GM10266 (cell line): ENCODE measurements around the gene PRDX2.
"Not testable (repeated sequence)": the region's sequence is repeated elsewhere in the genome, so short reads cannot be mapped to it uniquely, and the experiment has no call there.

Source experiments
- DNase-seq: peaks from one replicate; pipeline ENCODE4 v3.0.0; 2012; ENCODE audit errors: extremely low spot score
- TF ChIP-seq, protein P1 (sequence below): IDR thresholded peaks from 2 replicates; pipeline ENCODE4 v1.5.1; 2012; ENCODE audit warnings: mild to moderate bottlenecking, low read depth; ENCODE audit not compliant: control insufficient read depth, insufficient read depth; ENCODE audit errors: missing control alignments

PRDX2 gene

DNA sequence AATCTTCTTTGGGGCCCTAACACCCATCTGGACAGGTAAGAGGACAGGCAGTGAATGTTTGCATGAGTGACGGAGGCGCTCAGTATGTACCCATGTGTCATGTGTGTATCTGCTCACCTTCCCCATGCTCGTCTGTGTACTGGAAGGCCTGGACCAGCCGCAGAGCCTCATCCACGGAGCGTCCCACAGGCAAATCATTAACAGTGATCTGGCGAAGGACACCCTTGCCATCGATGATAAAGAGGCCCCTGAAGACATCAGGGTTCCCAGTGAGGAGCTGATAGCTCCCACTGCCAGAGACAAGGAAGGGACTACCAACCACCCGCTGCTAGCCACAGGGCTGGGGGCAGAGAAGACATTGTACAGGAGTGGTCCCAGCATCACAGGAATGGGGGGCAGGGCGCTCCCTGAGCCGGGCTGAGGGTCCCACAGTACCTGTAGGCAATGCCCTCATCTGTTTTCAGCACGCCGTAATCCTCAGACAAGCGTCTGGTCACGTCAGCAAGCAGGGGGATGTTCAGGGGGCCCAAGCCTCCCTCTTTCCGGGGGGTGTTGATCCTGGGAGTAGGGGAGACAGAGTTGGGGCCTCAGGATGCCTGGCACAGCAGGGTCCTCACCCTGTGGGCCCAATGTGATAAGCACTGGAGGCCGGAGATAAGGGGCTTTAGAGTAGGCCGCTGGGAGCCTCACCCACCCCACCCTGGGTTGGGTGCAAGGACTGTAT lies 1.7 kb downstream of the PRDX2 start:
- TF ChIP-seq, protein P1, sequence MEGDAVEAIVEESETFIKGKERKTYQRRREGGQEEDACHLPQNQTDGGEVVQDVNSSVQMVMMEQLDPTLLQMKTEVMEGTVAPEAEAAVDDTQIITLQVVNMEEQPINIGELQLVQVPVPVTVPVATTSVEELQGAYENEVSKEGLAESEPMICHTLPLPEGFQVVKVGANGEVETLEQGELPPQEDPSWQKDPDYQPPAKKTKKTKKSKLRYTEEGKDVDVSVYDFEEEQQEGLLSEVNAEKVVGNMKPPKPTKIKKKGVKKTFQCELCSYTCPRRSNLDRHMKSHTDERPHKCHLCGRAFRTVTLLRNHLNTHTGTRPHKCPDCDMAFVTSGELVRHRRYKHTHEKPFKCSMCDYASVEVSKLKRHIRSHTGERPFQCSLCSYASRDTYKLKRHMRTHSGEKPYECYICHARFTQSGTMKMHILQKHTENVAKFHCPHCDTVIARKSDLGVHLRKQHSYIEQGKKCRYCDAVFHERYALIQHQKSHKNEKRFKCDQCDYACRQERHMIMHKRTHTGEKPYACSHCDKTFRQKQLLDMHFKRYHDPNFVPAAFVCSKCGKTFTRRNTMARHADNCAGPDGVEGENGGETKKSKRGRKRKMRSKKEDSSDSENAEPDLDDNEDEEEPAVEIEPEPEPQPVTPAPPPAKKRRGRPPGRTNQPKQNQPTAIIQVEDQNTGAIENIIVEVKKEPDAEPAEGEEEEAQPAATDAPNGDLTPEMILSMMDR = no peak
- DNase-seq = no peak

DNA sequence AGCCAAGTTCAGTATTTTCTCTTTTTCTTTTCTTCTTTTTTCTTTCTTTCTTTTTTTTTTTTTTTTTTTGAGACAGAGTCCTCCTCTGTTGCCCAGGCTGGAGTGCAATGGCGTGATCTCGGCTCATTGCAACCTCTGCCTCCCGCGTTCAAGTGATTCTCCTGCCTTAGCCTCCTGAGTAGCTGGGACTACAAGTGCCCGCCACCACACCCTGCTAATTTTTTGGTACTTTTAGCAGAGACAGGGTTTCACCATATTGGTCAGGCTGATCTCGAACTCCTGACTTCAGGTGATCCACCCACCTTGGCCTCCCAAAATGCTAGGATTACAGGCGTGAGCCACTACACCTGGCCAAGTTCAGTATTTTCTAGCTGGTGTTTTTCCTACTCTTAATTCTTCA lies 4.0 kb downstream of the PRDX2 start:
- not testable (repeated sequence) for DNase-seq

DNA sequence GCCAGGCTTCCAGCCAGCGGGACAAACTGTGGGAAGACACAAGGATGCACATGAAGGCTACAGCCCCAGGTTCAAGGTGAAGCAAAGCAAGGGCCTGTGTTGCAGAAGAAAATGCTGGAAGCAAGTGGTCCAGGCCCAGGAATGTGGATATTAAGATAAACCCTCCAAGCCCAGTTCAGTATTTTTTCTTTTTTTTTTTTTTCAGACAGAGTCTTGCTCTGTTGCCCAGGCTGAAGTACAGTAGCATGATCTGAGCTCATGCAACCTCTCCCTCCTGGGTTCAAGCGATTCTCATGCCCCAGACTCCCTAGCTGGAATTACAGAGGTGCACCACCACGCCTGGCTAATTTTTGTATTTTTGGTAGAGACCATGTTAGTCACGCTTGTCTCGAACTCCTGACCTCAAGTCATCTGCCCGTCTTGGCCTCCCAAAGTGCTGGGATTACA lies 4.4 kb downstream of the PRDX2 start:
- DNase-seq = no peak
- TF ChIP-seq, protein P1 = no peak

DNA sequence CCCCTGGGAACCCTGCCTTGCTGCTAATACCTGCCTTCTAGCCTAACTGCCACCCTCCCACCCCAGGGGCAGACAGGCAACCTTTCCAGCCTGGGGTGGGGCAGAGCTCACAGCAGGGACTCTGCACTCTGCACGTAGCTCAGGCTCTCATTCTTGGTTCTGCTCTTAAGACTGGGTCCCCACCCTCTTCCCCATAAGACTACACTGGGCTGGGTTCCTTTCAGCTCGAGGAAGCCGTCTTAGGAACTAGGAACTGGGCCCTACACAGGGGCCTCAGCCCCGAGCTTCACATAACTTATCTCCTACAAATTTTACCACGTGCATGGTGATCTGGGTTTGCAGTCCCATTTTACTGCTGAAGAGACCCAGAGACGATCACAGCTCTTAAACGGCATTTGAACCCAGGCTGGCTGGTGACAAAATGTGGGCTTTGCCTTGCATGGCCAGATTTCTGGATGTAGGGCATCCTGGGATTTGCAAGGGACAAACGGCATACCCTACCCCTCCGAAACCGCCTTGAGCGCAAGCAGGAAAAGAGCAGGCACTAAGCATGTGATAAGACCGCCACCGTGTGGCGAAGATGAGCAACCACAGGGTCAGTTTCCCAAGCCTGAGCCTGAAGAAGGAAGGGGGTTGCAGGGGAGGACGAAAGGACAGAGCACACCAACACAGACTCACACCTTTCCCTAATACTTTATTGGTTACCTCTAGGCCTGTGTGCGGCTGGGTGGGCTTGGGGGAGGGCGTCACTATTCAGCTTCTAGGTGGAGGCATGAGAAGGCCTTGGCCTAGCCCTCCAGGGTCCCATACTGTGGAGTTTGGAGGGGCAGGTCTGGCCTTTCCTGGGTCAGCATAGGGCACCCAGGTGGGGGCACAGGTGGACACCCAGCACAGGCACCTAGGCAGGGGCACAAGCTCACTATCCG lies 5.2 kb downstream of the PRDX2 start:
- peak; percentile 78 for DNase-seq

DNA sequence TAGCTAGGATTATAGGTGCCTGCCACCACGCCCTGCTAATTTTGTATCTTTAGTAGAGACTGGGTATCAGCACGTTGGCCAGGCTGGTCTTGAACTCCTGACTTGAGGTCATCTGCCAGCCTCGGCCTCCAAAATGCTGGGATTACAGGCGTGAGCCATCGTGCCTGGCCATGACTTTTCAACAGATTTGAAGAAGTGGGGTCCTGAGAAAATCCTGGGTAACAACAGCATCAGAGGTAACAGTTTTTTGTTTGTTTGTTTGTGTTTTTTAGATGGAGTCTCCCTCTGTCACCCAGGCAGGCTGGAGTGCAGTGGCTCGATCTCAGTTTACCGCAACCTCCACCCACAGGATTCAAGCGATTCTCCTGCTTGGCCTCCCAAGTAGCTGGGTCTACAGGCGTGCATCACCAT lies 6.6 kb downstream of the PRDX2 start:
- no peak for DNase-seq
- TF ChIP-seq, protein P1 = no peak

More for the DNA sequence above, 5.2 kb downstream of the PRDX2 start:
- TF ChIP-seq, protein P1 = peak; percentile 97

DNA sequence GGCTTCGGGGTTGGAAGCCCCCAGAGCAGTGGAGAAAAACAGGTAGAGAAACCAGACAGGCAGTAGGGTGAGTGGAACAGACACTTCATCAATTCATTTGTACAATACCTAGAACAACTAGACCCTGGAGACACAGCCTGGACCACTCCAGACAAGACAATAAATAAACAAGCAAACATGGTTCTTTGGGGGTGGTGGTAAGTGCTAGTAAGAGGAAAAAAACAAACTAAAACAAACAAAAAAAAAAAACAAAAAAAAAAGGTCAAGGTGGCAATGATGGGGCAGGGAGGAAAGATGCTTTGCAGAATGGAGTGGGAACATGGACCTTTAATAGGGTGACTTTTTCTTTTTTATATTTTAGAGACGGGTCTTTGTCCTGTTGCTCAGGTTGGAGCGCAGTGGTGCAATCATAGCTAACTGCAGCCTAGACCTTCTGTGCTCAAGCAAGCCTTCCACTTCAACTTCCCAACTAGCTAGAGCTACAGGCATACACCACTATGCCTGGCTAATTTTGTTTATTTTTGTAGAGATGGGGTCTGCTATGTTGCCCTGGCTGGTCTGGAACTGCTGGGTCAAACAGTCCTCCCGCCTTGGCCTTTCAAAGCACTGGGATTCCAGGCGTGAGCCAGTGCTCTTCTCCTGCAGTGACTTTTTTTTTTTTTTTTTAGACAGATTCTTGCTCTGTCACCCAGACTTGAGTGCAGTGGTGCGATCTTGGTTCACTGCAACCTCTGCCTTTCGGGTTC lies 7.2 kb downstream of the PRDX2 start:
- TF ChIP-seq, protein P1 = no peak
- no peak for DNase-seq
